ENCODE data around the gene MAST4. TPM values are rescaled to one million over a fixed set of nuclear protein-coding genes. Genes with fewer than 3 reads are reported as not detected.

MAST4 gene
- total and polyA plus RNA-seq, 2 donors (not counting 1 experiment from before 2014, with no cell fraction given) = 7.0 to 15.2 TPM

- no peaks in the 10 kb centered on the region for H3K79me2 ChIP-seq (ENCODE audit: control insufficient read depth, insufficient read depth, low read length)
- H3K27ac ChIP-seq (ENCODE audit: insufficient read depth, low read length) = no peak overlapping the region
- no peaks in the 10 kb centered on the region for H3K36me3 ChIP-seq (ENCODE audit: control insufficient read depth, insufficient read depth, low read length)
- DNase-seq (ENCODE audit: low read depth in 2 of 2) = no peak
- TF ChIP-seq CTCF (conservative IDR thresholded peaks at IDR 0.05 in 1 of 2, IDR thresholded peaks at IDR 0.05 in 1 of 2; ENCODE audit: low read depth in 1 of 2, low read length in 2 of 2) = no peak
- H3K4me1 ChIP-seq (ENCODE audit: control insufficient read depth, extremely low read depth, insufficient read depth, low read length) = peaks cover 2% of the 10 kb centered on the region
- no peaks in the 10 kb centered on the region for H3K27me3 ChIP-seq (ENCODE audit: control insufficient read depth, insufficient read depth, low read length)
- H3K9me3 ChIP-seq (ENCODE audit: control insufficient read depth, insufficient read depth, low read depth, low read length) = no peaks in the 10 kb centered on the region
- H3K9ac ChIP-seq (ENCODE audit: insufficient read depth, low read length) = no peak overlapping the region
- no peaks in the 10 kb centered on the region for H4K20me1 ChIP-seq (ENCODE audit: control insufficient read depth, extremely low read depth, insufficient read depth, low read length)
- no peak overlapping the region for H3K4me3 ChIP-seq (replicated peaks in 1 of 4; ENCODE audit: control extremely low read depth in 1 of 4, insufficient read depth in 1 of 4, low read depth in 3 of 4, low read length in 4 of 4)
- no peak overlapping the region for H3K4me2 ChIP-seq (ENCODE audit: extremely low read depth, insufficient read depth, low read length)
- H2AFZ ChIP-seq (ENCODE audit: low read length) = no peak overlapping the region
Measured at GRCh38 chr5:66991746-66992145, 395.6 kb downstream of the MAST4 start.

GRCh38 chr5:66992547-66992946, 396.4 kb downstream of the MAST4 start:
- Histone ChIP-seq H3K4me3 (replicated peaks in 1 of 4; ENCODE audit: control extremely low read depth in 1 of 4, insufficient read depth in 1 of 4, low read depth in 3 of 4, low read length in 4 of 4) (no peak overlapping the region), H3K9ac (ENCODE audit: insufficient read depth, low read length) (no peak overlapping the region), H3K36me3 (ENCODE audit: control insufficient read depth, insufficient read depth, low read length) (no peaks in the 10 kb centered on the region), H3K4me2 (ENCODE audit: extremely low read depth, insufficient read depth, low read length) (no peak overlapping the region), H3K27me3 (ENCODE audit: control insufficient read depth, insufficient read depth, low read length) (no peaks in the 10 kb centered on the region), H3K79me2 (ENCODE audit: control insufficient read depth, insufficient read depth, low read length) (no peaks in the 10 kb centered on the region), H4K20me1 (ENCODE audit: control insufficient read depth, extremely low read depth, insufficient read depth, low read length) (no peaks in the 10 kb centered on the region), H3K9me3 (ENCODE audit: control insufficient read depth, insufficient read depth, low read depth, low read length) (no peaks in the 10 kb centered on the region), H3K4me1 (ENCODE audit: control insufficient read depth, extremely low read depth, insufficient read depth, low read length) (peaks cover 2% of the 10 kb centered on the region), H3K27ac (ENCODE audit: insufficient read depth, low read length) (no peak overlapping the region), H2AFZ (ENCODE audit: low read length) (no peak overlapping the region)
- no peak for DNase-seq (ENCODE audit: low read depth in 2 of 2)
- TF ChIP-seq EZH2 (IDR thresholded peaks at IDR 0.05; ENCODE audit: low read length, missing control alignments) (no peak), CTCF (conservative IDR thresholded peaks at IDR 0.05 in 1 of 2, IDR thresholded peaks at IDR 0.05 in 1 of 2; ENCODE audit: low read depth in 1 of 2, low read length in 2 of 2) (no peak)

- Histone ChIP-seq H3K4me2 (ENCODE audit: extremely low read depth, insufficient read depth, low read length) (no peak overlapping the region), H3K4me3 (replicated peaks in 1 of 4; ENCODE audit: control extremely low read depth in 1 of 4, insufficient read depth in 1 of 4, low read depth in 3 of 4, low read length in 4 of 4) (no peak overlapping the region), H2AFZ (ENCODE audit: low read length) (no peak overlapping the region), H3K27me3 (ENCODE audit: control insufficient read depth, insufficient read depth, low read length) (no peaks in the 10 kb centered on the region), H4K20me1 (ENCODE audit: control insufficient read depth, extremely low read depth, insufficient read depth, low read length) (no peaks in the 10 kb centered on the region), H3K9me3 (ENCODE audit: control insufficient read depth, insufficient read depth, low read depth, low read length) (no peaks in the 10 kb centered on the region), H3K4me1 (ENCODE audit: control insufficient read depth, extremely low read depth, insufficient read depth, low read length) (no peaks in the 10 kb centered on the region), H3K36me3 (ENCODE audit: control insufficient read depth, insufficient read depth, low read length) (no peaks in the 10 kb centered on the region), H3K27ac (ENCODE audit: insufficient read depth, low read length) (no peak overlapping the region), H3K9ac (ENCODE audit: insufficient read depth, low read length) (no peak overlapping the region), H3K79me2 (ENCODE audit: control insufficient read depth, insufficient read depth, low read length) (no peaks in the 10 kb centered on the region)
- TF ChIP-seq EZH2 (IDR thresholded peaks at IDR 0.05; ENCODE audit: low read length, missing control alignments) = no peak
- no peak for TF ChIP-seq CTCF (conservative IDR thresholded peaks at IDR 0.05 in 1 of 2, IDR thresholded peaks at IDR 0.05 in 1 of 2; ENCODE audit: low read depth in 1 of 2, low read length in 2 of 2)
- DNase-seq (ENCODE audit: low read depth in 2 of 2) = no peak
Measured at GRCh38 chr5:66993448-66993847, 397.3 kb downstream of the MAST4 start.

All from fibroblast of lung (primary cell).